ENCODE data around the gene ZBTB7C.

DNA sequence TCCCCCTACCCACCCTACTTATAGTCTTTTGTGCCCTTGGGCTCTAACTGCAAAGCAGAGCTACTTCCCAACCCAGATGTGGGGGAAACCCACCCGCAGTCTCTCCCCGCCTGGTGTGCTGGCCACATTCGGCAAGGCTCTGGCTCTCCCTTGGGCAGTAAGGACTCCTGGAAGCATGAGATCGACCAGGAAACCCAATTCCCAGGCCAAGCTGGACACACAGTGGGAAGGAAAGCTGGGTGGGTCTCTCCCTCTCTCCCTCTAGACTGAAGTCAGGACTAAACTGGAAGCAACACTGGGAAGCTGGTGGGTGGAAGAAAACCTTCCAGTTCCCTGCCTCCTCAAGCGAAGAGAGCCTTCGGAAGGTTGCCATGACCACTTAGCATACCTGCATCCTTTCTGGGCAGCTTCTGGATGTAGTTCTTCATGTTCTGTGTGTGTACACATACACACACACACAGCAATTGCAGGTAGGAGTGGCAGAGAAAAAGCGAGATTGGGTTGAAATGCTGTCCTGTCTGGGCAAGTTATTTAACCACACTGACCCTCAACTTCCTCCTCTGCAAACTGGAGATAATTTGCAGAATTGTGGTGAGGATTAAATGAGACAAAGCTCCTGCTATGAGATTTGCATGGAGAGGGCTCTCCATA lies 33.9 kb downstream of the ZBTB7C start:
- no peak for TF ChIP-seq SUZ12 (IDR thresholded peaks at IDR 0.05; ENCODE audit: extremely low read depth, insufficient read depth, insufficient read length)
- TF ChIP-seq YY1 (IDR thresholded peaks at IDR 0.05; ENCODE audit: insufficient read depth, insufficient read length), result no peak
- TF ChIP-seq ZNF274 (IDR thresholded peaks at IDR 0.05; ENCODE audit: low read depth, low read length), result no peak

Measured in NT2/D1 (cell line).